IPS-NIHi11 (cell line): ENCODE measurements around the gene C4orf50.

Experiments
- DNase-seq: peaks from one replicate; pipeline ENCODE4 v3.0.0; 2012; ENCODE audit warnings: mixed read lengths, low spot score

Gene C4orf50

GRCh38 chr4:5921101-5921980 is 96.9 kb downstream of the C4orf50 start:
- no peak for DNase-seq

DNA sequence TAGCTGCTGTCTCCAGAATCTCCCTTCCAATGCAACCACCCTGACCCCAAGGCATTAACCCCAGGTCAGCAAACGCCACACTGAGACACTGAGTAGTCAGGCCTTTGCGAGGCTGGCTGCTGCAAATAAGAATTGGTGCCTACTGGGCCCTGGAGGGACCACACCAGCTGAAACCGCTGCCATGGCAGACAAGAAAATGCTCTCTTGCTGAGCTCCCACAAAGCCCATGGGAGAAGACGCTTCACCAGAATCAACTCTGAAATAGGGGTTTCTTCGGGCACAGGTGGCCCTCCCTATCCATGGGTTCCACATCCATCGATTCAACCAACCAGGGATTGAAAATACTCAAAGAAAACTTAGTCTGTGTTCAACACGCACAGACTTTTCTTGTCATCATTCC is 98.7 kb downstream of the C4orf50 start:
- DNase-seq = no peak

DNA sequence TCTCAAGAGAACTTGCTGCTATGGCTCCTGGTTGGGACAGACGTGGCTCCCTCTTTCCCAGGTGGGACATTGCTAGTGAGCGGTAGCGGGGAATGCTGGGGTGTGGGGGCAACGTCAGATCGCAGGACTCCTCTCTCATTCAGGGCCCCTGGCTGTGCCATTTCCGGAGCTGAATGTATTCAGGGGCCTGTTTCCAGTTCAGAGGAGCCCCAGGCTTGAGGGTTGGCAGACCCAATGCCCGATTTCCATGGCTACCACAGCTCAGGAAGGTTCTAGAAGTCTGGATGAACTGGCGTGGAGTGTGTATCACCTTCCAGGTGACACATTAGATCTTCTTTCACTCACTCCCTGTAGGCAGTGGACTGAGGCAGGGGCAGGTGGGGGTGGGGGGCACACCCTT is 99.2 kb downstream of the C4orf50 start:
- DNase-seq = no peak

GRCh38 chr4:5918331-5918985 is 99.8 kb downstream of the C4orf50 start:
- no peak for DNase-seq

DNA sequence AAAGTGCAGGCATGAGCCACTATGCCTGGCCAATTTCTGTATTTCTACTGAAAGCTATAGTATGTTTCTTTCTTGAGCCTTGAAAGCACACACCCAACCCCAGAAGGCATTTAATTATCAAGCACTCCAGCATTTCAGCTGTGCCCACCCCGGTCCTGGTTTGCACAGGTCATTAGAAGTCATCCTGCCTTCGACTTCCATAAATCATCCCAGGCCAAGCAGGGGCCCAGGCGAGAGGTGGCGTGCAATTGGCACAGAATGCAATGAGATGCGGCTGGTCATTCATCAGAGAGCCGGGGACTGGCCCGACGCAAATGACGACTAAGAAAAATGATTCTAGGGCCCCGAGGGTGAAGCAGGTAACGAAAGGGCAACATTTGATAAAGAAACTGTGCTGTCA is 100.6 kb downstream of the C4orf50 start:
- no peak for DNase-seq

- DNase-seq = no peak
These were observed 102.0 kb downstream of the C4orf50 start for GRCh38 chr4:5916229-5916628.

DNA sequence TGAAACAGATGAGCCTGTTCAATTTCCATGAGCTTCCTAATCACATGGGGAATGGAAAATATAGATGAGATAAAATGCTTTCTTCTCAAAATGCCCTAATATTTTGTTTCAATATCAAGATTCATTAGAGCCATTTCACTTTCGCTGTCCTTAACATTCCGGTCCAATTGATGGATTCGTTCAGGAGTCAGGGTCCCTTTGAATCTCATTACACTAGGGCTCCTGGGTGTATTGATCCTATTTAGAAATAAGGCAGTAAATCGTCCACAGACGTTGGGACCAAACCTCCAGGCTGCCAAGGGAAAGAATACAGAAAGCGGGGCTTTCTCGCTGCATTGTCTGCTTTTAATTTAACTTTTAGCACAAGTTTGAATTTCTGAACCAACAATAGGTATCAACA is 104.8 kb downstream of the C4orf50 start:
- no peak for DNase-seq

- no peak for DNase-seq
These were observed 105.6 kb downstream of the C4orf50 start for GRCh38 chr4:5912614-5913019.

GRCh38 chr4:5908876-5909427 is 109.3 kb downstream of the C4orf50 start:
- DNase-seq = no peak

GRCh38 chr4:5906191-5906590 is 112.0 kb downstream of the C4orf50 start:
- DNase-seq = no peak

DNA sequence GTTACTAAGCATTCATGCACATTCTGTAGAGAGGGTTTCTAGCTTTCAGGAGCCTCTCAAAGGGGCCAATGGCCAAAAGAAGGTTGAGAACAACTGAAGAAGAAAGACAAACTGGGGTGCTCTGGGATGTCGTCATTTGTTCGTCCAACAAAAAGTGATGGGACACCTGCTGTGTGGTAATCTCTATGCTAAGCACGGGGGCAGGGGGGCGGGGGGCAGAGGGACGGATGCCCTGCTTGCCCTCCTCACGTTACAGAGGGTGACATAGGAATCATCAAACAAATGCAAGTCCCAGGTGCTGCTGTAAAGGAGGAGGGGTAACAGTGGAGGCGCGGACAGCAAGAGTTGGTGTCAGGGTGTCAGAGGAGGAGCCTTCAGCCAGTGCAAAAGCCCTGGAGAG is 112.5 kb downstream of the C4orf50 start:
- peak; percentile 69 for DNase-seq

DNA sequence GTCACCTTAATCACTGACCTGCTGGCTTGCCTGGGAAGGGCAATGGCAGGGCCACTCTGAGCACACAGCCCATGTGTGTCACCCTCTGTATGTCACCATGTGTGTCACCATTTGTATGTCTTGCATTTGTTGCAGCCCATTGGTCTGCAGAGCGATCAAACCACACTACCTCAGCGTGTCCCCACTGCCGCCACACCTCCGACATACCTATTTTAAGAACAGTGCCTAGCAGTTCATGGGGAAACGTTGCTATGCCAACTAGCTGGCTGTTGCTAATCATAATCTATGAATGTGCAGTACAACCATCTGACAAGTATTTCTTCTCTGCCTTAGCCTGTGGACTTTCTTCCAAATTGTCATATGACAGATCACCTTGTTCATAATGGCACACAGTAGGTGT is 117.4 kb downstream of the C4orf50 start:
- DNase-seq = no peak

GRCh38 chr4:5899881-5900280 is 118.3 kb downstream of the C4orf50 start:
- no peak for DNase-seq

DNA sequence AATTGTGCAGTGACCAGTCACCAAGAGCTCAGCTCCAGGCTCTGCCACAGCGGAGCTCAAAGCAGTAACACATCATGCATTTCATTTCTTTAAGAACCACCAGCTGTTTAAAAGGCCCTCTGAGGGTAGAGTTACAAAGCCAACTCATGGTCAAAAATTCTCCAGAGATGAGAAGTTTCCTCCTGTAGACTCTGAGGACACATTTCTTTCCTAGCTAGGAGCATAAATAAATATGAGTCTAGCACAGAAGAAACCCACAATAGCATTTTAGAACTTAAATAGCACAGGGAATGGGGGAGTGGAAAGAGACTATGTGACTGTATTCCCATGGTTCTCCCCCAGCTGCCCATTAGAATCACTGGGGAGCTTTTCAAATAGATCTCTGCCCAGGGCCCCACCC is 118.8 kb downstream of the C4orf50 start:
- no peak for DNase-seq

GRCh38 chr4:5897674-5898073 is 120.6 kb downstream of the C4orf50 start:
- no peak for DNase-seq

DNA sequence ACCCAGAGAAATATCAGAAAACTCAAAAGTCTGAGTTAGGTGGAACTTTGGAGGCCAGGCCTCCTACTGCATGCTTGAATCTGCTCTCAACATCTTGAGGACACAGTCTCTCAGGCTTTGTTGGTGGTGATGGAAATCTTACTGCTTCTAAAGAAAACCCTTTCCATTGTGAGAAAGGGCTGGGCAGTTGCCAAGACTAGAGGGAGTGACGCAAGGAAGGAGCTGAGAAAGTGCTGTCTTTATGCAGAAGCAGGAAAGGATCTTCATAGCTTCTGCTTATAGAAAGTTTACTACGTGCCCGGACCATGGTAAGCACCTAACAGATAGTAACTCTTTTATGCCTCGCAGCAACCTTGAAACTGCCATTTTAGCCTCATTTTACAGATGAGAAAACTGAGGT is 122.9 kb downstream of the C4orf50 start:
- DNase-seq = no peak

DNA sequence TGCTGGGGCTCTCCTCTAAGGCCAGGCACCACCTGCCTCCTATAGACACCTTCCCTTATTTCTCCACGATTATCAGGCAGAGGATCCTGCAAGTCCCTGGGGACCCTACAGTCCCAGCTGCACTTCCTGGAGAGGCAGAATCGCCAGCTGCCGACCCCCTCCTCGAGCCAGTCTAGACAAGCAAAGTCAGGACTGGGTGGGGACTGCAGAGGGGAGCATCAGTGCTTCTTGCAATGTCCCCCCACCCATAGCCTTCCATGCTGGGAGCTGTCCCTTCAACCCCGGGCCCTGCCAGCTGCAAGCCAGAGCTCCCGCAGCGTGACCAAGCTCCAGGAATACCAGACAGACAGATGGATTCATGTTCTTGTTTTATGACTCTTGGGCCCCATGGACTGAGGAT is 124.0 kb downstream of the C4orf50 start:
- DNase-seq = no peak

GRCh38 chr4:5893591-5893990 is 124.6 kb downstream of the C4orf50 start:
- DNase-seq = no peak

DNA sequence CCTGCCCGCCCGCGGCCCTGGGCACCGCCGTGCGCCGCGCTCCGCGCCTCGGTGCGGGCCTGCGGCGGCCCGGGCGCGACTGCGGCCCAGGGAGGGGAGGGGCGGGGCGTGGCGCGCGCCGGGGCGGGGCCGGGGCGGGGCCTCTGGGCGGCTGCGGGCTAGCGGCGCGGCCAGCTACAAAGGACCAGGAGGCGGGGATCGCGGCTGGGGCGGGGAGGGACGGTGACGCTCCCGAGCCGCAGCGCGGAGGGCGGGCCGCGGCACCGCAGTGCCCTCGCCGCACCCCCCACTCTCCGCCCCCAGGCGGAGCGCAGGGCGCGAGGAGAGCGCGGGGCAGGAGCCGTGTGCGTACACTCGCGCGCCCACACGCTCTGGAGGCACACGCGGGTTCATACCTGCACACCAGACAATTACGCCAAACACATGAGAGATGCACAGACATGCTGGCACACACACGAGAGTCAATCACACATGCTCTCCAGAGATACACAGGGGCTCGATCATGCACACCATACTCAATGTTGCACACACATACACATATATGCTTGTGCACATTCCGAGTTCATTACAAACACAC is 125.1 kb downstream of the C4orf50 start, which contains the start of gene CRMP1:
Gene CRMP1 (minus strand): TSS at position 83 of the 577 bp plus-strand sequence. CDS start 117 bp downstream, outside the sequence.
- peak; percentile 96 for DNase-seq

DNA sequence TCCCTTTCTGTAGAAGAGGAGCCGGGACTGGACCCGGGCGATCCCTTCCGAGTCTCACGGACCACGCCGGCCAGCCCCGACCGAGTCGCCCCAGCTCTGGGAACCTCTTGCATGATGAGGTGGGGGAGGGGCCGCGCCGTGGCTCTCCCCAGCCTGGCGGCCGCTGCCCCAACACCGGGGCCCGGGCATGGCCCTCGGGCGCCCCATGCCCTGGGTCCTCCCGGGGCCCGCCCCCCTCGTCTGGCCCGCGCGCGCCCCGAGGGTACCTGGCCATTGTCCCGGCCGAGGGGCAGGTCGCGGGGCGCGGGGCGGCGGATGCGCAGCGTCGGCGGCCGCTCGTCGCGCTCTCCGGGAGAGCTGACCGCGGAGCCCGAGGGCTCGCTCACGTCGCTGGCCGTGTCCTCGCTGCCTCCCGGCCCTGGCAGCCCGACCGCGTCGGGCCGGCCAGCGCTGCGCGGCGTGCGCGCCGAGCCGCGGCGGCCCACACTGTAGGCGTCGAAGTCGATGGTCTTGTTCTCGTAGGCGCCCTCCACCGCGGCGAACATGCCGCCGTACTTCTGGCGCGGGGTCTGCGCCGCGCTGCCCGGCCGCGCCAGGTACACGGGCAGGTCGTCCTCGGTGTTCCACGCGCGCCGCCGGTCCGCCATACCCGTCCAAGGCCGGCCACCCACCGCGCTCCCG is 125.8 kb downstream of the C4orf50 start:
- no peak for DNase-seq

GRCh38 chr4:5891563-5892322 is 126.5 kb downstream of the C4orf50 start:
- DNase-seq = no peak
